ENCODE measurements around the gene ARHGAP32.
"Not testable (repeated sequence)": the region's sequence is repeated elsewhere in the genome, so short reads cannot be mapped to it uniquely, and the experiment has no call there.

ARHGAP32 gene

DNA sequence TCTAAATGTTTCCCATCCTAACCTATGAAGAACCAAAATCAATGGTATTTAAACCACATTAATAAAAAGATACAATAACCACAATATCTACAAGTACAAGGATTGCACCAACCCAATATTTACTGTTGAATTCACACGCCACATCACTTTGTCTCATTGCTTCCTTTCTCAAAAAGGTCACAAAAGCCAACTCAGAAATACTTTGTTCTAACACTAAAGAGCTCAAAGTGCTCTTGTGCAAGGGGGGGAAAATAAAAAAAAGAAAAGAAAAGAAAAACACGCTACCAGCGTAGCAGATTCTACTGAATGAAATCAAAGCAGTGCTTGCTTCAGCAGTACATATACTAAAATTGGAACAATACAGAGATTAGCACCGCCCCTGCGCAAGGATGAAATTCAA, 10.5 kb upstream of the ARHGAP32 start:
- no peak overlapping the region for H3K27ac ChIP-seq (ENCODE audit: low read depth, low read length)
- H3K4me1 ChIP-seq (ENCODE audit: insufficient read depth, low read length): peaks cover 13% of the 10 kb centered on the region
- H3K9ac ChIP-seq (ENCODE audit: low read depth, low read length): no peak overlapping the region
- 74% methylated on average over 5 of the region's 5 CpGs for WGBS
- H3K36me3 ChIP-seq (ENCODE audit: insufficient read depth, low read length): no peaks in the 10 kb centered on the region
- peaks cover 4% of the 10 kb centered on the region; the same call in 1 of the 2 replicates for H3K9me3 ChIP-seq (ENCODE audit: insufficient read depth, low read depth, low read length)
- no peaks in the 10 kb centered on the region for H3K27me3 ChIP-seq (ENCODE audit: insufficient read depth, low read length)
- no peak overlapping the region for H3K4me3 ChIP-seq (ENCODE audit: low read length)

DNA sequence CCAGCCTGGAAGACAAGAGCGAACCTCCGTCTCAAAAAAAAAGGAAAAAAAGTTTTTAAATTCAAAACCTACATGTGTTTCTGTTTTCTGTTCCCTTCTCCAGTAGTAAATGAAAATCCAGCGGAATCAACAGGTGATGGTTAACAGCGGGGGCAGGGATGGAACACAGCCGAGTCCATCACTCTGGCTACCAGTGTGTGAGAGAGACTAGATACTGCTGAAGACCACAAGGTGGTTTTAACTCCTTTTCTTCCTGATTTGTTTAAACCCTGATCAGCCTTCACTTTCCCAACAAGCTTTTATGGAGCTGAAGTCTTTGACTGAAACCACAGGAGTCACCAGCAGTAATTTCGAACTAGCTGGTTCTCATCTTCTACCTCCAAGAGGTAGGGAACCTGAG, 3.6 kb upstream of the ARHGAP32 start:
- H3K4me3 ChIP-seq (ENCODE audit: low read length): no peak overlapping the region
- H3K27ac ChIP-seq (ENCODE audit: low read depth, low read length): no peak overlapping the region
- H3K9me3 ChIP-seq (ENCODE audit: insufficient read depth, low read depth, low read length): peaks cover 4% of the 10 kb centered on the region; the same call in 1 of the 2 replicates
- H3K9ac ChIP-seq (ENCODE audit: low read depth, low read length): no peak overlapping the region
- peaks cover 26% of the 10 kb centered on the region for H3K4me1 ChIP-seq (ENCODE audit: insufficient read depth, low read length)
- H3K27me3 ChIP-seq (ENCODE audit: insufficient read depth, low read length): no peaks in the 10 kb centered on the region
- no peaks in the 10 kb centered on the region for H3K36me3 ChIP-seq (ENCODE audit: insufficient read depth, low read length)
- 91% methylated on average over 5 of the region's 6 CpGs for WGBS

DNA sequence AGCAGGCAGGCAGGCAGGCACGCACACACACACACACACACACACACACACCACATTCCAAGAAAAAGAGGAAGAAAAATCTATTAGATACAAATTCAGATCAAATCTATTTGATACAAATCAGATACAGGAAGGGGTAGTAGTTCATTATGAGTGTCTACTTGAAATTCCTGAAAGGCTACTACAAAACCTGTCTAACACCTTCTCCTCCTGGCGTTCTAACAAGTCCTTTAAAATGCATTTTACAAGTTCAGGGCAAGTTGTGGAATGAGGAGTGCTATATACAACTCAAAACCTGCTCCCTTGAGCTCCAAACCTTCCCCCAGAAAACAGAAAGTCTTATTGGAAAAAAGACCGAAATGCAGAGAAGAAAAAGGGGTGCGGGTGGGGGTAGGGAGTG, 476 bp downstream of the ARHGAP32 start:
- H3K9ac ChIP-seq (ENCODE audit: low read depth, low read length): no peak overlapping the region
- H3K4me1 ChIP-seq (ENCODE audit: insufficient read depth, low read length): peaks cover 37% of the 10 kb centered on the region
- H3K4me3 ChIP-seq (ENCODE audit: low read length): no peak overlapping the region
- WGBS: no CpG with 5 or more reads among the region's 4 CpGs
- 0 out of 2 replicates have a peak, but pooled peaks cover 3% of the 10 kb centered on the region for H3K9me3 ChIP-seq (ENCODE audit: insufficient read depth, low read depth, low read length)
- H3K27me3 ChIP-seq (ENCODE audit: insufficient read depth, low read length): no peaks in the 10 kb centered on the region
- H3K36me3 ChIP-seq (ENCODE audit: insufficient read depth, low read length): no peaks in the 10 kb centered on the region
- 0 out of 2 replicates have a peak overlapping the region, but pooled peaks have one; percentile 4 for H3K27ac ChIP-seq (ENCODE audit: low read depth, low read length)

DNA sequence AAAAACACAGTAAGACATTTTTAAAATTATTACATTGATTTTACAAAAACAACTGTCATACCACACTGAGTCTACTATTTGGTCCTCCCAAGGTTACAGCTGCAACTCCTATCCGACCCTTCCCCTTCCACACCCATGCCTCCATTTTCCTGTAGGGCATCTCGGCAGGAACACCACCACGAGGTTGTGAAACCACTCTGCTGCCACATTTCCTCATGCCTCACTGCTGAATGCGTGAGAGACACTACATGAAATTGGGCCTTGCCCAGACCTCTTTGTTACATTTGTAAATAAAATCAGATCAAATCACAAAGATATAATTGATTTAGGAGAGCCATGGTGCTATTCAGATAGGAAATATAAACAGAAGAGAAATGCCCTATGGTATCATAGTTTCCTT, 2.0 kb downstream of the ARHGAP32 start:
- Histone ChIP-seq H3K27me3 (ENCODE audit: insufficient read depth, low read length) (no peaks in the 10 kb centered on the region), H3K9me3 (ENCODE audit: insufficient read depth, low read depth, low read length) (0 out of 2 replicates have a peak, but pooled peaks cover 5% of the 10 kb centered on the region), H3K9ac (ENCODE audit: low read depth, low read length) (no peak overlapping the region), H3K27ac (ENCODE audit: low read depth, low read length) (no peak overlapping the region), H3K4me3 (ENCODE audit: low read length) (no peak overlapping the region), H3K36me3 (ENCODE audit: insufficient read depth, low read length) (no peaks in the 10 kb centered on the region), H3K4me1 (ENCODE audit: insufficient read depth, low read length) (peaks cover 30% of the 10 kb centered on the region)
- WGBS: 89% methylated on average over 4 of the region's 4 CpGs

DNA sequence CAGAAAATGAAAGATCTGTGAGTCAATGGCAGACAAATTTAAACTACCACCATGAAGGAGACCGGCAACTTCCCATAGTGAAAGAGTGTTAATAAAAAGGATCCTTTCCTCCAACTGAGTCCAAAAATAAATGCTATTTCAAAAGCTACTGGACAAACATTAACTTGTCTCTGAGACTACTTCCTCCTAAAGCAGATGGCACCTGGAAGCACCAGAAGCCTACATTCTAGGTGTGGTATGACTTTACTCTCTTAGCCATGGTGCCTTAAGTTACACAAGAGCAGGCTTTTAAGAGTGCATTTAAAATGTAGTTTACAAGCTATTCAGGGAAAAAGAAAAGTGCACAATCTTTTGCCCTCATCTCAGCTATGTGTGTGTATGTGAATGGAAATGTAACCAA, 2.5 kb downstream of the ARHGAP32 start:
- H3K9me3 ChIP-seq (ENCODE audit: insufficient read depth, low read depth, low read length): 0 out of 2 replicates have a peak, but pooled peaks cover 5% of the 10 kb centered on the region
- H3K9ac ChIP-seq (ENCODE audit: low read depth, low read length): no peak overlapping the region
- peaks cover 31% of the 10 kb centered on the region for H3K4me1 ChIP-seq (ENCODE audit: insufficient read depth, low read length)
- H3K27ac ChIP-seq (ENCODE audit: low read depth, low read length): no peak overlapping the region
- H3K27me3 ChIP-seq (ENCODE audit: insufficient read depth, low read length): no peaks in the 10 kb centered on the region
- no peaks in the 10 kb centered on the region for H3K36me3 ChIP-seq (ENCODE audit: insufficient read depth, low read length)
- WGBS: no CpG with 5 or more reads among the region's 1 CpG
- no peak overlapping the region for H3K4me3 ChIP-seq (ENCODE audit: low read length)

DNA sequence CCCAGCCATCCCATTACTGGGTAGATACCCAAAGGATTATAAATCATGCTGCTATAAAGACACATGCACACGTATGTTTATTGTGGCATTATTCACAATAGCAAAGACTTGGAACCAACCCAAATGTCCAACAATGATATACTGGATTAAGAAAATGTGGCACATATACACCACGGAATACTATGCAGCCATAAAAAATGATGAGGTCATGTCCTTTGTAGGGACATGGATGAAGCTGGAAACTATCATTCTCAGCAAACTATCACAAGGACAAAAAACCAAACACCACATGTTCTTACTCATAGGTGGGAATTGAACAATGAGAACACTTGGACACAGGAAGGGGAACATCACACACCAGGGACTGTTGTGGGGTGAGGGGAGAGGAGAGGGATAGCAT, 7.0 kb downstream of the ARHGAP32 start:
- not testable (repeated sequence) for H3K27me3 ChIP-seq (ENCODE audit: insufficient read depth, low read length); H3K9me3 ChIP-seq (ENCODE audit: insufficient read depth, low read depth, low read length); H3K9ac ChIP-seq (ENCODE audit: low read depth, low read length); H3K27ac ChIP-seq (ENCODE audit: low read depth, low read length); H3K4me3 ChIP-seq (ENCODE audit: low read length); H3K36me3 ChIP-seq (ENCODE audit: insufficient read depth, low read length)
- WGBS: 100% methylated on average over 1 of the region's 2 CpGs
- peaks cover 17% of the 10 kb centered on the region for H3K4me1 ChIP-seq (ENCODE audit: insufficient read depth, low read length)

DNA sequence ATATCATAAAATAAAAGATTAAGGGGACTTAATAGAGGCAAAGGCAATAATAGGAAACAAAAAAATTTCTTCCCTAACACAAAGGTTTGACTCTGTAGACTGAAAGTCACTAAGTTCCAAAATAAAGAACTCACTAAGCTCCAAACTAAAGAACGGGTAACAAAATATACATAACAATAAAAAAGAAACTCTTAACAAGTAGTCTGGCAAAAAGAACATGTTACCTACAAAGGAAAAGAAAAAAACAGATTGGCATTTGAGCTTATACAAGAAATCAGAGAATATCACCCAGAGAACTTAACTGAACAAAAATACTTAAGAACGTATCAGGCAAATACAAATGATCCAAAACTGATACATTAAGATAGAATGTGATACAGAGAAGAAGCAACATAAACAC, 7.5 kb downstream of the ARHGAP32 start:
- 0% methylated on average over 1 of the region's 2 CpGs for WGBS
- Histone ChIP-seq H3K36me3 (ENCODE audit: insufficient read depth, low read length) (no peaks in the 10 kb centered on the region), H3K9ac (ENCODE audit: low read depth, low read length) (no peak overlapping the region), H3K9me3 (ENCODE audit: insufficient read depth, low read depth, low read length) (0 out of 2 replicates have a peak, but pooled peaks cover 7% of the 10 kb centered on the region), H3K27me3 (ENCODE audit: insufficient read depth, low read length) (no peaks in the 10 kb centered on the region), H3K27ac (ENCODE audit: low read depth, low read length) (no peak overlapping the region), H3K4me1 (ENCODE audit: insufficient read depth, low read length) (peaks cover 12% of the 10 kb centered on the region), H3K4me3 (ENCODE audit: low read length) (no peak overlapping the region)

DNA sequence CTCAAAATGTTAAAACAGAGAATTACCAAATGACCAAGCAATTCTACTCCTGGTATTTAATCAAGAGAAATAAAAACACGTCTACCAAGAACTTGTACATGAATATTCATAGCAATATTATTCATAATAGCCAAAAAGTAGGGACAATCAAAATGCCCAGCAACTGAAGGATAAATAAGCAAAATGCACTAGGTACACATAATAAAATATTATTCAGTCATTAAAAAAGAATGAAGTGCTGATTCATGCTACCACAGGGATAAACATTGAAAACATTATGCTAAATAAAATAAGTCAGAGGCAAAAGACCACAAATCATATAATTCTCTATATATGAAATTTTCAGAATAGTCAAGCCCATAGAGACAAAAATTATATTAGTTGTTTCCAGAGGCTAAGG, 24.8 kb downstream of the ARHGAP32 start:
- Histone ChIP-seq H3K4me3 (ENCODE audit: low read length) (no peak overlapping the region), H3K27me3 (ENCODE audit: insufficient read depth, low read length) (no peaks in the 10 kb centered on the region), H3K27ac (ENCODE audit: low read depth, low read length) (no peak overlapping the region), H3K9ac (ENCODE audit: low read depth, low read length) (no peak overlapping the region), H3K36me3 (ENCODE audit: insufficient read depth, low read length) (peaks cover 8% of the 10 kb centered on the region), H3K4me1 (ENCODE audit: insufficient read depth, low read length) (no peaks in the 10 kb centered on the region), H3K9me3 (ENCODE audit: insufficient read depth, low read depth, low read length) (peaks cover 17% of the 10 kb centered on the region)
- WGBS: 100% methylated on average over 1 of the region's 1 CpG

DNA sequence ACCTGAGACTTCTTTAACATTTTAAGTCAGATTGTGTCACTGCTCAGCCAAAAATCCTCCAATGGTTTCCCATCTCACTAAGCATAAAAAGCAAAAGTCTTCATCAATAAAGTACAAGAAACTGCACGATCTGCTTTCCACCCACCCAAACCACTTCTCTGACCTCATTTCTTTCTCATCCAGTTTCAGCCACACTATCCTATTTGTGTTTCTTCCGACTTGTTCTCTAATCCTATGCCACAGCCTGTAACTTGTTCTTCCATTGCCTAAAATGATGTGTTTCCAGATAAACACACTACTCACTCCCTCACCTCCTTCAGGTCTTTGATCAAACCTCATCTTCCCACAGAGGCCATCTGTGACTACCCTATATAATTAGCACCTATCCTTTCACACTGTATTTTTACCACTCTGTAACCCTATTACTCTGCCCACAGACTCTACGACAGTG, 28.4 kb downstream of the ARHGAP32 start:
- Histone ChIP-seq H3K36me3 (ENCODE audit: insufficient read depth, low read length) (peaks cover 10% of the 10 kb centered on the region), H3K4me3 (ENCODE audit: low read length) (no peak overlapping the region), H3K27ac (ENCODE audit: low read depth, low read length) (no peak overlapping the region), H3K27me3 (ENCODE audit: insufficient read depth, low read length) (no peaks in the 10 kb centered on the region), H3K9ac (ENCODE audit: low read depth, low read length) (no peak overlapping the region), H3K4me1 (ENCODE audit: insufficient read depth, low read length) (no peaks in the 10 kb centered on the region), H3K9me3 (ENCODE audit: insufficient read depth, low read depth, low read length) (peaks cover 17% of the 10 kb centered on the region)
- WGBS: 85% methylated on average over 3 of the region's 3 CpGs

DNA sequence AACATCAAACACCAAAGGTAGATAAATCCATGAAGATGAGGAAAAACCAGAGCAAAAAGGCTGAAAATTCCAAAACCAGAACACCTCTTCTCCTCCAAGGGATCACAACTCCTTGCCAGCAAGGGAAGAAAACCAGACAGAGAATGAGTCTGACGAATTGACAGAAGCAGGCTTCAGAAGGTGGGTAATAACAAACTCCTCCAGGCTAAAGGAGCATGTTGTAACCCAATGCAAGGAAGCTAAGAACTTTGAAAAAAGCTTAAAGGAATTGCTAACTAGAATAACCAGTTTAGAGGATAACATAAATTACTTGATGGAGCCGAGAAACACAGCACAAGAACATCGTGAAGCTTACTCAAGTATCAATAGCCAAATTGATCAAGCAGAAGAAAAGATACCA, 35.0 kb downstream of the ARHGAP32 start:
- H3K4me3 ChIP-seq (ENCODE audit: low read length); H3K4me1 ChIP-seq (ENCODE audit: insufficient read depth, low read length); H3K9ac ChIP-seq (ENCODE audit: low read depth, low read length); H3K36me3 ChIP-seq (ENCODE audit: insufficient read depth, low read length); H3K27ac ChIP-seq (ENCODE audit: low read depth, low read length); H3K9me3 ChIP-seq (ENCODE audit: insufficient read depth, low read depth, low read length); H3K27me3 ChIP-seq (ENCODE audit: insufficient read depth, low read length): not testable (repeated sequence)
- WGBS: 93% methylated on average over 3 of the region's 3 CpGs

DNA sequence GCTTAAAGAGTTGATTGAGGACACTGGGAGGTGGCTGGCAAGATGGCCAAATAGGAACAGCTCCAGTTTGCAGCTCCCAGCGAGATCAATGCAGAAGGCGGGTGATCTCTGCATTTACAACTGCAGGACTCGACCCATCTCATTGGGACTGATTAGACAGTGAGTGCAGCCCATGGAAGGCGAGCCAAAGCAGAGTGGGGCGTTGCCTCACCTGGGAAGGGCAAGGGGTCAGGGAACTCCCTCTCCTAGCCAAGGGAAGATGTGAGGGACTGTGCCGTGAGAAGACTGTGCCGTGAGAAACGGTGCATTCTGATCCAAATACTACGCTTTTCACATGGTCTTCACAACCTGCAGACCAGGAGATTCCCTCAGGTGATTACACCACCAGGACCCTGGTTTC, 36.4 kb downstream of the ARHGAP32 start:
- Histone ChIP-seq H3K4me1 (ENCODE audit: insufficient read depth, low read length) (no peaks in the 10 kb centered on the region), H3K27ac (ENCODE audit: low read depth, low read length) (no peak overlapping the region), H3K9ac (ENCODE audit: low read depth, low read length) (no peak overlapping the region), H3K4me3 (ENCODE audit: low read length) (no peak overlapping the region), H3K36me3 (ENCODE audit: insufficient read depth, low read length) (no peaks in the 10 kb centered on the region), H3K27me3 (ENCODE audit: insufficient read depth, low read length) (no peaks in the 10 kb centered on the region), H3K9me3 (ENCODE audit: insufficient read depth, low read depth, low read length) (peaks cover 10% of the 10 kb centered on the region; the same call in 1 of the 2 replicates)
- 93% methylated on average over 9 of the region's 9 CpGs for WGBS

DNA sequence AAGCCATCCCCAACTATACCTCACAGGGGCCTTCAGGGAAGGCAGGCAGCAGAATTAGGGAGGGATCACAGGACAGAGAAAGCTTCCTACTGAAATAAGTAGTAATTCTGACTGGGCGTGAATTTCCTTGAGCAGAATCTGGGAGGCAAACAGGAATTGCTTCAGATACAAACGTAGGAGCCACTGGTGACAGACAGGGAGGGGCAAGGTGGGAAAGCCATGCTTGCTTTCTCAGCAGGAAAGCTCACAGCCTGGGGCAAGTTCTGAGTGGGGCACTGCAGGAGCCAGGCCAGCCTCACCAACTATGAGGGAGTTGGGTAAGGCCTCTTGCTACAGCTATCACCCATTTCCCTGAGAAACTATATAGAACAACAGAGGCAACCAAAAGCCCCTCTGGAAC, 43.6 kb downstream of the ARHGAP32 start:
- H3K27ac ChIP-seq (ENCODE audit: low read depth, low read length): no peak overlapping the region
- no peak overlapping the region for H3K9ac ChIP-seq (ENCODE audit: low read depth, low read length)
- H3K36me3 ChIP-seq (ENCODE audit: insufficient read depth, low read length): no peaks in the 10 kb centered on the region
- H3K4me3 ChIP-seq (ENCODE audit: low read length): no peak overlapping the region
- 47% methylated on average over 2 of the region's 2 CpGs for WGBS
- peaks cover 16% of the 10 kb centered on the region for H3K9me3 ChIP-seq (ENCODE audit: insufficient read depth, low read depth, low read length)
- H3K27me3 ChIP-seq (ENCODE audit: insufficient read depth, low read length): no peaks in the 10 kb centered on the region
- peaks cover 25% of the 10 kb centered on the region for H3K4me1 ChIP-seq (ENCODE audit: insufficient read depth, low read length)
